ENCODE measurements around the gene GPR156.

DNA sequence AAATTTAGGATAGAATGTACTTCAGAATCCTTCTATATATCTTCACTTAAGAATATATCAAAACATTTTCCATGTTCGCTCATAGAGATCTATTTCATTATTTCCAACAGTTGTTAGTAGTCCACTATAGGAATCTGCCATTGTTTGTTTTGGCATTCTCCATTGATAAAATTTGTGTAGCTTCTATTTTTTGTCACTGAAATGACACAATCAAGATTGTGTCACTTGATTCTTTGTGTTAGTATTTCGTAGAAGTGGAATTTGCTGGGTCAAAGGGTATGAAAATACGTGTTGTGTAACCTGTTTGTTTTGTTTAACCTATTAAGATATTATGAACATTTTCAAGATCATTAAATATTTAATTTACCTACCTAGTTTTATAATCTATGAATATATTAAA lies 15.9 kb upstream of the GPR156 start:
- TF ChIP-seq FOXM1 (IDR thresholded peaks at IDR 0.05; ENCODE audit: borderline replicate concordance) (no peak), BHLHE40 (IDR thresholded peaks at IDR 0.05; ENCODE audit: borderline replicate concordance) (no peak), L3MBTL2 (conservative IDR thresholded peaks at IDR 0.05) (no peak), SP1 (IDR thresholded peaks at IDR 0.05) (no peak), CTBP1 (IDR thresholded peaks at IDR 0.05; ENCODE audit: borderline replicate concordance) (no peak), FOXA1 (IDR thresholded peaks at IDR 0.05) (no peak), ARNT (IDR thresholded peaks at IDR 0.05) (no peak), TARDBP (IDR thresholded peaks at IDR 0.05) (no peak), LEF1 (IDR thresholded peaks at IDR 0.05; ENCODE audit: borderline replicate concordance) (no peak), SUZ12 (IDR thresholded peaks at IDR 0.05) (no peak), ZNF384 (IDR thresholded peaks at IDR 0.05) (no peak), ELF4 (IDR thresholded peaks at IDR 0.05) (no peak)
- TF ChIP-seq, protein P1, sequence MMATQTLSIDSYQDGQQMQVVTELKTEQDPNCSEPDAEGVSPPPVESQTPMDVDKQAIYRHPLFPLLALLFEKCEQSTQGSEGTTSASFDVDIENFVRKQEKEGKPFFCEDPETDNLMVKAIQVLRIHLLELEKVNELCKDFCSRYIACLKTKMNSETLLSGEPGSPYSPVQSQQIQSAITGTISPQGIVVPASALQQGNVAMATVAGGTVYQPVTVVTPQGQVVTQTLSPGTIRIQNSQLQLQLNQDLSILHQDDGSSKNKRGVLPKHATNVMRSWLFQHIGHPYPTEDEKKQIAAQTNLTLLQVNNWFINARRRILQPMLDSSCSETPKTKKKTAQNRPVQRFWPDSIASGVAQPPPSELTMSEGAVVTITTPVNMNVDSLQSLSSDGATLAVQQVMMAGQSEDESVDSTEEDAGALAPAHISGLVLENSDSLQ (IDR thresholded peaks at IDR 0.05), result no peak

Measured in HEK293T (cell line).